Activated B cell treated with CpG ODN at 0.5 μM for 24 hours (primary cell): ENCODE results near the gene DKC1. TPM values are rescaled to one million over a fixed set of nuclear protein-coding genes. Genes with fewer than 3 reads are reported as not detected.

Experiments used
- ATAC-seq: fragments of 200-7000 bp; cut with Tn5 transposase; one replicate; pipeline ENCODE4 v1.10.0; 2021; ENCODE audit warnings: low read depth, mild to moderate bottlenecking, moderate library complexity
- CTCF ChIA-PET: fragments of 350-600 bp; sonication (Branson Sonifier 250); formaldehyde crosslinking; loops from one replicate; lab custom pipeline; 2021; ENCODE audit warnings: antibody characterized with exemption; lab: Charles Lee
- POLR2A ChIA-PET: fragments of 350-600 bp; sonication (Branson Sonifier 250); formaldehyde crosslinking; loops from one replicate; lab custom pipeline; 2021; ENCODE audit warnings: antibody characterized with exemption; lab: Charles Lee
- DNase-seq: peaks from one replicate; pipeline ENCODE4 v3.0.0; 2022
- H3K27ac Mint-ChIP-seq: one replicate; pipeline ENCODE4 v1.8.0; 2020; ENCODE audit warnings: mixed read lengths
- H3K27me3 Mint-ChIP-seq: one replicate; pipeline ENCODE4 v1.8.0; 2021; ENCODE audit warnings: mixed read lengths
- H3K36me3 Mint-ChIP-seq: one replicate; pipeline ENCODE4 v1.8.0; 2021; ENCODE audit warnings: low read depth, mixed read lengths
- H3K4me1 Mint-ChIP-seq: one replicate; pipeline ENCODE4 v1.8.0; 2021; ENCODE audit warnings: mixed read lengths
- H3K4me3 Mint-ChIP-seq: one replicate; pipeline ENCODE4 v1.8.0; 2020; ENCODE audit warnings: mild to moderate bottlenecking, mixed read lengths
- H3K9me3 Mint-ChIP-seq: one replicate; pipeline ENCODE4 v1.8.0; 2020; ENCODE audit warnings: mixed read lengths
- intact Hi-C: fragments of 100-400 bp; cut with micrococcal nuclease; formaldehyde crosslinking; loops from one replicate; pipeline ENCODE4 v1.15.1; 2024
- total RNA-seq: library from RNA; stranded (reverse); gene quantifications from 2 replicates; pipeline ENCODE4 v1.2.3, GENCODE V29; 2022
- TF ChIP-seq, protein P1 (sequence below): fragments of 200-600 bp; IDR thresholded peaks from one replicate; pipeline ENCODE4 v1.8.0; 2022; ENCODE audit warnings: antibody characterized with exemption, mild to moderate bottlenecking

Gene DKC1
- total RNA-seq, 1 donor from 2014 or later = 105 TPM

- ATAC-seq (no peak), DNase-seq (no peak)
- intact Hi-C loops = loop anchor here (1.0 kb wide), 1 partner anchor 11 kb away; the partner anchor contains the start of gene DKC1
- Mint-ChIP-seq H3K27me3 (no peaks in the 10 kb centered on the region), H3K9me3 (no peaks in the 10 kb centered on the region), H3K4me1 (peaks cover 21% of the 10 kb centered on the region), H3K27ac (peak overlapping the region; percentile 86), H3K36me3 (no peaks in the 10 kb centered on the region), H3K4me3 (peak overlapping the region; percentile 86)
- CTCF ChIA-PET = interaction anchor here (1.2 to 5.1 kb wide), 3 partner anchors 11 to 89 kb away, joined by 3 to 27 read pairs (median 6); partner anchors contain the start of gene DKC1
- POLR2A ChIA-PET = interaction anchor here (0.5 to 1.6 kb wide), 5 partner anchors 11 to 321 kb away, joined by 3 to 22 read pairs (median 3); partner anchors contain the start of gene DKC1
- TF ChIP-seq, protein P1, sequence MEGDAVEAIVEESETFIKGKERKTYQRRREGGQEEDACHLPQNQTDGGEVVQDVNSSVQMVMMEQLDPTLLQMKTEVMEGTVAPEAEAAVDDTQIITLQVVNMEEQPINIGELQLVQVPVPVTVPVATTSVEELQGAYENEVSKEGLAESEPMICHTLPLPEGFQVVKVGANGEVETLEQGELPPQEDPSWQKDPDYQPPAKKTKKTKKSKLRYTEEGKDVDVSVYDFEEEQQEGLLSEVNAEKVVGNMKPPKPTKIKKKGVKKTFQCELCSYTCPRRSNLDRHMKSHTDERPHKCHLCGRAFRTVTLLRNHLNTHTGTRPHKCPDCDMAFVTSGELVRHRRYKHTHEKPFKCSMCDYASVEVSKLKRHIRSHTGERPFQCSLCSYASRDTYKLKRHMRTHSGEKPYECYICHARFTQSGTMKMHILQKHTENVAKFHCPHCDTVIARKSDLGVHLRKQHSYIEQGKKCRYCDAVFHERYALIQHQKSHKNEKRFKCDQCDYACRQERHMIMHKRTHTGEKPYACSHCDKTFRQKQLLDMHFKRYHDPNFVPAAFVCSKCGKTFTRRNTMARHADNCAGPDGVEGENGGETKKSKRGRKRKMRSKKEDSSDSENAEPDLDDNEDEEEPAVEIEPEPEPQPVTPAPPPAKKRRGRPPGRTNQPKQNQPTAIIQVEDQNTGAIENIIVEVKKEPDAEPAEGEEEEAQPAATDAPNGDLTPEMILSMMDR = no peak
Measured at GRCh38 chrX:154751669-154752271, 10.9 kb upstream of the DKC1 start.

DNA sequence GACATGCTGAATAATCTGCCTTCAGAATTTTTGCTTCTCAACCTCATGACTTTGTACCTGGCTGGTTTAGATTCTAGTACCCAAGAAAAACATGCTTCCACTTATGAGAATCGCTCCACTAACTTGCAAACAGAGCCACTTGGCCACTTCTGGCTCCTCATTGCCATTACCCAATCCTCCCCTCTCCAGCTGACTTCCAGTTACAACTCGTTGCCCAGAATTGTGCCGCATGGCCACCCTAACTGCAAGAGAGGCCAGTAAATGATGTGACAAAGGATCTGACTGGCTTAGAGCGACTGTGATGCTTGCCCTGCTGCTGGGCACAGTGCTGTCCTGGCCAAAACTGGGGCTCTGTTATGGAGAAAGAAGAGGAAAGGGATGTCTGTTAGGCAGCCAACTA lies 4.0 kb upstream of the DKC1 start:
- intact Hi-C loops = no loop called here
- peaks cover 9% of the 10 kb centered on the region for H3K4me1 Mint-ChIP-seq
- ATAC-seq = no peak
- ChIA-PET POLR2A (no interaction called here), CTCF (no interaction called here)
- H3K27me3 Mint-ChIP-seq = no peaks in the 10 kb centered on the region
- H3K4me3 Mint-ChIP-seq = no peak overlapping the region
- no peaks in the 10 kb centered on the region for H3K36me3 Mint-ChIP-seq
- TF ChIP-seq, protein P1 = no peak
- H3K27ac Mint-ChIP-seq = no peak overlapping the region
- no peak for DNase-seq
- H3K9me3 Mint-ChIP-seq = no peaks in the 10 kb centered on the region

DNA sequence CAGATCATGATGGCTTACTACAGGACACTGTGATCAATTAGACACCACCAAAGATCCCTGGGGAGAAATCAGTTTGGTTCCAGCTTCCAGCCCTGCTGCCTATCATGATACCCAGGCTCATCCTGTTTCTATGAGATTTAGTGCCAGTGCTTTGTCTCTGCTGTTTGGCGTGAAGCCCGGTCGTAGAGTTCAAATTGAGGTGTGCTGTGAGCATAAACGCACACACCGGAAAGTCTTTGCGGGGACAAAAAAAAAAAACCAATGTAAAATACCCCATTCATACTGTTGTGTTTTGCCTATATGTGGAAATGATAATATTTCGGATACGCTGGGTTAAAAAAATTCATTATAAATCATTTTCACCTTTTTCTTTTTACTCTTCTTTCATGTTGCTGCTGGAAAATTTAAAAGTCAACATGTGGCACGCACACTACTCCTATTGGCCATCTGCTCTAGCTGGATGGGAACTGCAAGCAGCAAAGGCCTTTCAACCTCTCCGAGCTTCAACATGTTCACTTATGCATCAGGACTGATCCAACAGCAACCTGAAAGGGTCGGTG lies 607 bp upstream of the DKC1 start:
- intact Hi-C loops = loop anchor here (1.0 kb wide), 4 partner anchors 11 to 215 kb away; partner anchors contain the start of genes GAB3, IKBKG and MPP1
- Mint-ChIP-seq H3K27ac (peak overlapping the region; percentile 92), H3K9me3 (no peaks in the 10 kb centered on the region), H3K4me3 (peak overlapping the region; percentile 89), H3K36me3 (peaks cover 23% of the 10 kb centered on the region), H3K4me1 (peaks cover 17% of the 10 kb centered on the region), H3K27me3 (no peaks in the 10 kb centered on the region)
- ChIA-PET CTCF (interaction anchor here (3.0 kb wide), 1 partner anchor 12 kb away, joined by 27 read pairs; the partner anchor contains the start of gene GAB3), POLR2A (interaction anchor here (0.8 to 2.0 kb wide), 9 partner anchors 9 to 454 kb away, joined by 3 to 22 read pairs (median 5); partner anchors contain the start of genes GAB3, IKBKG, MPP1 and VBP1)
- TF ChIP-seq, protein P1 = no peak
- DNase-seq (no peak), ATAC-seq (no peak)

GRCh38 chrX:154774622-154775021 lies 12.0 kb downstream of the DKC1 start:
- Mint-ChIP-seq H3K4me3 (no peak overlapping the region), H3K9me3 (no peaks in the 10 kb centered on the region), H3K27ac (no peak overlapping the region), H3K4me1 (no peaks in the 10 kb centered on the region), H3K27me3 (no peaks in the 10 kb centered on the region), H3K36me3 (peaks cover 70% of the 10 kb centered on the region)
- intact Hi-C loops = no loop called here
- ChIA-PET CTCF (no interaction called here), POLR2A (no interaction called here)
- no peak for ATAC-seq
- TF ChIP-seq, protein P1 = no peak
- no peak for DNase-seq
